Lower lobe of right lung (tissue), 2 donors: ENCODE measurements around the gene AQP5. TPM values are rescaled to one million over a fixed set of nuclear protein-coding genes. Genes with fewer than 3 reads are reported as not detected.

Source experiments
- ATAC-seq, 2 donors: fragments of 200-7000 bp; cut with Tn5 transposase; one replicate each; pipeline ENCODE4 v1.9.1; 2020 to 2022; ENCODE audit warnings: mild to moderate bottlenecking in 2 of 2, moderate library complexity in 2 of 2
- DNase-seq: peaks from one replicate; pipeline ENCODE4 v3.0.0-alpha.2; 2020
- H3K27ac ChIP-seq: fragments of 200-600 bp; one replicate; pipeline ENCODE4 v1.8.0; 2022
- H3K27me3 ChIP-seq: fragments of 200-600 bp; one replicate; pipeline ENCODE4 v1.8.0; 2022; ENCODE audit warnings: low read depth
- H3K36me3 ChIP-seq: fragments of 200-600 bp; one replicate; pipeline ENCODE4 v1.8.0; 2022; ENCODE audit warnings: mild to moderate bottlenecking
- H3K4me1 ChIP-seq: fragments of 200-600 bp; one replicate; pipeline ENCODE4 v1.8.0; 2022
- H3K4me3 ChIP-seq: fragments of 200-600 bp; one replicate; pipeline ENCODE4 v1.8.0; 2022; ENCODE audit warnings: mild to moderate bottlenecking
- H3K9me3 ChIP-seq: fragments of 200-600 bp; one replicate; pipeline ENCODE4 v1.8.0; 2022
- CTCF ChIP-seq: fragments of 200-600 bp; IDR thresholded peaks from one replicate; pipeline ENCODE4 v1.8.0; 2022; ENCODE audit warnings: antibody characterized with exemption, mild to moderate bottlenecking
- intact Hi-C: fragments of 100-400 bp; cut with DNase I; formaldehyde crosslinking; loops from one replicate; pipeline ENCODE4 v1.11.0; 2022
- total RNA-seq: library from RNA; stranded (reverse); fragmentation: NEBNext Ultra II Directional; extraction: Animal tissue kit (Norgen Biotek cat#: 25700); gene quantifications from one replicate; pipeline ENCODE4 v1.2.1, GENCODE V29; 2021
- donor health status: DM: no; HTN: yes; CAD: no; lungs with severe emphysema.

The AQP5 gene
- total RNA-seq, 1 donor from 2014 or later, result 6.4 TPM

GRCh38 chr12:49947593-49948226 is 14.0 kb upstream of the AQP5 start:
- no peak for DNase-seq
- ATAC-seq, result no peak

GRCh38 chr12:49948866-49949845 is 12.5 kb upstream of the AQP5 start:
- Histone ChIP-seq H3K36me3 (no peaks in the 10 kb centered on the region), H3K27me3 (peaks cover 8% of the 10 kb centered on the region), H3K9me3 (no peaks in the 10 kb centered on the region), H3K4me1 (peaks cover 31% of the 10 kb centered on the region), H3K4me3 (no peak overlapping the region), H3K27ac (no peak overlapping the region)
- TF ChIP-seq CTCF, result no peak
- no peak for ATAC-seq
- DNase-seq, result no peak
- intact Hi-C loops, result no loop called here

More at GRCh38 chr12:49947593-49948226, 14.0 kb upstream of the AQP5 start:
- no peak for TF ChIP-seq CTCF
- no peaks in the 10 kb centered on the region for H3K36me3 ChIP-seq
- H3K9me3 ChIP-seq, result no peaks in the 10 kb centered on the region
- H3K27ac ChIP-seq, result no peak overlapping the region
- intact Hi-C loops, result no loop called here
- peaks cover 25% of the 10 kb centered on the region for H3K4me1 ChIP-seq
- H3K4me3 ChIP-seq, result no peak overlapping the region
- no peaks in the 10 kb centered on the region for H3K27me3 ChIP-seq

- Histone ChIP-seq H3K4me1 (peaks cover 37% of the 10 kb centered on the region), H3K27ac (no peak overlapping the region), H3K9me3 (no peaks in the 10 kb centered on the region), H3K36me3 (no peaks in the 10 kb centered on the region), H3K4me3 (no peak overlapping the region), H3K27me3 (peaks cover 15% of the 10 kb centered on the region)
- no peak for ATAC-seq
- intact Hi-C loops, result no loop called here
- no peak for TF ChIP-seq CTCF
- DNase-seq, result no peak
These were observed 11.8 kb upstream of the AQP5 start for GRCh38 chr12:49949866-49950265.

- H3K4me1 ChIP-seq, result peaks cover 37% of the 10 kb centered on the region
- DNase-seq (no peak), ATAC-seq (no peak)
- no peak within 1 kb of the TSS for H3K27ac ChIP-seq
- H3K9me3 ChIP-seq, result no peaks in the 10 kb centered on the region
- peaks cover 22% of the 10 kb centered on the region for H3K27me3 ChIP-seq
- no peaks in the 10 kb centered on the region for H3K36me3 ChIP-seq
- intact Hi-C loops, result no loop called here
- H3K4me3 ChIP-seq, result no peak within 1 kb of the TSS
- no peak for TF ChIP-seq CTCF
These were observed 11.1 kb upstream of the AQP5 start, which contains the start of gene AQP2 for GRCh38 chr12:49950273-49951251. AQP2 (plus strand) TSS chr12:49950737; CDS start chr12:49950831, 94 bp downstream.
